ENCODE measurements around the gene KCNJ16.
"Not testable (repeated sequence)": the region's sequence is repeated elsewhere in the genome, so short reads cannot be mapped to it uniquely, and the experiment has no call there.

The KCNJ16 gene

DNA sequence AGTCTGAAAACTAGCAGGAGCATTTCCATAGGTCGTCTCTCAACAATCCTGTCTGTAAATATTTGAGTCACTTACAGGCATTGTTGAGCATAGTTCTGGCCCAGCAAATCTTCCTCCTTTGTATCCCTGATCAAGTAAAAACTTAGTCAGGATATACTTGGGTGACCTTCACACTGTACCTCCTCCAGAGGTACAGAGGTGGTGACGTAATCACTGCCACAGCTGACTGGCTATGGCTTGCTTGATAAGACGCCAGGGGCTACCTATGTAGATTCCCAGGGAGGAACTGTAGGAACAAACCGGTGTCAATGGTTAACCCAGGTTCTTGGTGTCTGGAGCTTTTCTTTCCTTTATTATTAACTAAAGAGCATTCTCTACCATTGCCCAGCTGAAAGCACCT, at the start of gene KCNJ16:
Gene KCNJ16, plus strand, starts transcription at position 270 of the 400 bp plus-strand sequence. CDS start 56,863 bp downstream, outside the sequence.
- DNase-seq = no peak

DNA sequence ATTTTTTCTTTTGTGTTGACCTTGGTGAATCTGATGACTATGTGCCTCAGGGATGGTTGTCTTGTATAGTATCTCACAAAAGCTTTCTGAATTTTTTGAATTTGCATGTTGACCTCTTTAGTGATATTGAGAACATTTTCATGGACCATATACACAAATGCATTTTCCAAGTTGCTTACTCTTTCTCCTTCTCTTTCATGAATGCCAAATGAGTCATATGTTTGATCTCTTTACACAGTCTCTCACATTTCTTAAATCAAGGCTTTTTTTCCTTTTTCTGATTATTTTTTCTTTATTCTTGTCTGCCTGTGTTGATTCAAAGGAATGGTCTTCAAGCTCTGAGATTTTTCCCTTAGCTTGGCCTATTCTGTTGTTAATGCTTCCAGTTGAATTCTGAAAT, 46.6 kb upstream of the KCNJ16 start:
- DNase-seq = no peak

DNA sequence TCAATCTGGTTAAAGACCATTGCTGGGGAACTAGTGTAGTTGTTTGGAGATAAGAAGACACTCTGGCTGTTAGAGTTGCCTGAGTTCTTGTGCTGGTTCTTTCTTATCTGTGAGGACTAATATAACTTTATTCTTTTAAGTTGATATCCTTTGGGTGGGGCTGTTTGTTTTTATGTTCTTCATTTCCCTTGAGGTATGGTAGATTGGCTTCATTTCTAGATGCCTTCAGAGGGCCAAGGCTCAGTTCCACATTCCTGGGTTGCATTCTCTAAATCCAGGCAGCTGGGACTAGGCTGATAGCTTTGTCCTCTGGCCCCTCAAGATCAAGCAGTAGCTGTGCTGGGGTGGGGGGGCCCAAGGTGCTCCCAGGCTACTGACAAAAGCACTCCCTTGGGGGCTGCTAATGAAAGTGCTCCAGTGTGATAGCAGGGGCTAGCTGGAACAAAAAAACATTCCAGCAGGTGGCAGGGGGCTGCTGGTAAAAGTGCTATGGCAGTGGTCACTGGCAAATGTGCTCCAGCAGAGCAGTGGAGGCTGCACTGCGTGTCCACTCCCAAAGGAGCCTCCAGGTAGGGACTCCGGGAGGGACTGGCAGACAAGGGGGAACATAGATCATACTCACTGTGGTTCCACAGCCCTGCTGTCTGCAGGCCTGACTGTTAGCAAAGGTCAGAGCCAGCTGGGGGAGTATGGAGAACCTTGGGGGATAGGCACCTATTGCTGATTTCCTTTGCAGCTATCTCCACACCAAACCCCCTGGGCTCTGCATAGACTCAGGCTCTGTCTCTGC, 45.9 kb upstream of the KCNJ16 start:
- no peak for DNase-seq

DNA sequence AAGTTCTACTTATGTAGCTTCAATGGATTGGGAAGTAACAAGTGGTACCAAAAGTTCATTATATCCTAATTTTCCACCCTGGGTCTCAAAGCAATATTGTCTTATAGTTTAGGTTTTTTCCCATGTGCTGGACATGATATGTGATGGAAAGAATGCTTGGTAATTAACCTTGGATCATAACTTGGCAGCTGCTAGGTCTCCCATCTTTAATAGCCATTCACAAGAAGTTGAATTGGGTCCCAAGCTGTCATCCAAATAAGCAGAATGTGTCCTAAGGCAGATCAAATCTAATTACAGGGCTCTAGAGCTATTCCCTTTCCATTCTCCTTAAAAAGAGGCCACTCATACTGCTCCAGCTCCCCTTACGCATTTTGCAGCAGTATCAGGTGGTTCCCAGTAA, 44.7 kb upstream of the KCNJ16 start:
- peak; percentile 77 for DNase-seq

DNA sequence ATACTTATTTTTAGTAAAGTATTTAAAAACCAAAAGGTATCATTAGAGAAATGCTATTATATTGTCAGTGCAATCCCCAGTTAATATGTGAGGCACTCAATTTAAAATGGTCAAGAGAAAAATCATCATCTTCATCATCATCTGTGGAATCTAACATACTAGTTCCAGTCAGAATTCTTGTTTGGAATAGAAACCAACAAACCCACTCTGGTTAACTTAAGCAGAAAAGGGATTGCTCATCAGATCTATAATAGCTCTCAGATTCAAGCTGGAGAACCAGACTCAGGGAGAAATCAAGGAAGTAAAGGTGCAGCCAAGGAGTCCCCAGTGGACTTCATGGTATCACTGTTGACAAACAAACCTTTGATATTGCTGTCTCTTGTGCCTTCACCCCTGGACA, 43.7 kb upstream of the KCNJ16 start:
- no peak for DNase-seq

DNA sequence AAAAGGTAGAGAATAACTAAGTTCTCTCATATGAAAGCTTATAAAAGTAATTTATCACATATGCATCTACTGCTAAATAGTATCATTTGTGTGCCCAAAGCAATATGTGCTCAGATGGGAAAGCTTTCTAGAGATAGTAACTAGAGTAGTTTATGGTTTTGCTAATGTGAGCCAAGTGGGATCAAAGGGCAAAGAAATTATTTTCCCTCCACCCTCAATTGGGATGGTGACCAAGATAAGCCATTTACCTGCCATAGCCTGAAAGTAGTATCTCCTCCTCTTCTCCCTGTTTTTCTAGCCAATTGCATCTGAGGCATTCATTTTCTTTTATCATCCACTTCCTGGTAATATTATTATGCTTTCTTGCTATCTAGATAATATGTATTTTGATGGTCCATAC, 41.9 kb upstream of the KCNJ16 start:
- no peak for DNase-seq

DNA sequence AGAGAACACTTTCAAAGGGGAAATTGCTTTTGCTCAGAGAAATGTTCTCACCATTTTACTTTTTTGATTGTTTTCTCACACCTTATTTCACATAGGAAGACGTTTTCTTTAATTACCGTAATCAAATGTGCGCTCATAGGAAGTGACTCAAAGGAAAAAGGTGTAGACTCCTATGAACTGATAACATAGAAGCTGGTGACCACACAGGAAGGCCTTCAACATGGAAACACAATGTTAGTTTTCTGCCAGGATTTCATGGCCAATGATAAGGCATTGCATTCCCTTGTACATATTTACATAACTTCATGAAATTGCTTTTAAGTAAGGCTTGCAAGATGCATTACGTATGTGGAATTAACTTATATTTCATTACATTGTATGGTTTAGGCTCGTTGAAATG, 40.9 kb upstream of the KCNJ16 start:
- DNase-seq = no peak

DNA sequence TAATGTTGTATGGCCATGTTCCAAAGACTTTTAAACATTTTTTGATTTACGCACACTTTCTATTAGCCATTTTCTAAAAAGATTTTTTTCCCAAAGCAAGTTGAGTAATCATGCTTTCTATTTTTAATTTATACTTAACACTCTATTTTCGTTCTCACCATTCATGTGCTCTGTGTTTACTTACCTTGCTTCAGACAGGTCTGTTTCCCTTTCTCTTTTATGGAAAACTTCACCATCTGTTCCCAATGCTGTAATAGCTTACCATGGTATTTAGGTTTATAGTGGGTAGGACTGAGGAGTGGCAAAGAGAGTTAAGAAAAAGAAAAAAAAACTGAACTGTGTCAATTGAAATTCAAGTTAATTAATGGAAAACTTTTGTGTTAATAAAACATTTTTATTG, 37.5 kb upstream of the KCNJ16 start:
- peak; percentile 11 for DNase-seq

DNA sequence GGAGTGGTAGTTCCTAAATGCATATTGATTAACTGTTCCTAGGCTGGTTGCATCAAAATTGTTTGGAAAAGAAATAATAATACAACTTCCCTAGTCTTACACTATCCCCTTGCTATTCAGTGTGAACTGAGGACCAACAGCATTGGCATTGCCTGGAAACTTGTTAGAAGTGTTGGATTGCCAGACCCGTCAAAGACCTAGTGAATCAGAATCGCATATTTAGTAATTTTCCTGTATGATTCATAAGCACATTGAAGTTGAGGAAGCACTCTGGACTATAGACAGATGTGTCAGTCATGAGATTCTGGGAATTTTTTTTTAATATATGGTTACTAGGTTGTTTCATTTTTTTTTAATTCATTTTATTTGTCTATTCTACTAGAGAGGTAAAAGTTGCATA, 34.7 kb upstream of the KCNJ16 start:
- no peak for DNase-seq

DNA sequence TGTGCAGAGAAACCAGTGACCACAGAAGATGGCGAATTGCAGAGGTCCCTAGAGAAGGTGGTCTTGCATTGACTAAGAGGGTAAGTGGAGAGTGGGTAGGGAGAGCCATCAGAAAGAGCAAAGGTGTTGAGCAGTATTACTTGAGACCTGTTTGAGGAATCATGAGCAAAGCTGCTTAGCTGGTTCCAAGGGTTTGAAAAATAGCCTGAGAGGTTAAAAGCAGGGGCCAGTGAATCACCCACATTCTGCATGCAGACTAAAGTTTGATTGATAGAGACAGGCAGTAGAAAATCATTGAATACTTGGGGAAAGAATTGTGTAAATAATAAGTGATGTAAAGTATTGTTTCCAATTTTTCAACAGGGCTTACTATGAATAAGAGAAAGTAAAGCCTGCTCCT, 34.0 kb upstream of the KCNJ16 start:
- DNase-seq = no peak

DNA sequence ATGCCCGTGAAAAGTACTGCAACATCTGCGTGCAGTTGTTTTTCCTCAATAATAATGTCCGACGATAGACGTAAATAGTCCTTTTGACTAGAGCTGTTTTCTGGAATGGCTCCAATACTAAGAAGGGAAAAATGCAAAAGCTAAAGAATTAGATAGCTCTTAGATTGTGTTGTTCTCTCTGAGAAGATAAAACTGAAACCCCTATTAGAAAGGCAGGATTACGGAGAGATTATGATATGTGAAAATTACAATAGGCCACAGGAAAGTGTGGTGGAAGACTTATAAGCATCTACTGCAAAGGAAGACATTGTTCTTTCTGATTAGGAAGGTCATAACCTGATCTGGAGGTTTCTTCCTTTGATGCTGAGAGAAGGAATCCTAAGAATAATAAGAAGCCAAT, 33.5 kb upstream of the KCNJ16 start:
- no peak for DNase-seq

DNA sequence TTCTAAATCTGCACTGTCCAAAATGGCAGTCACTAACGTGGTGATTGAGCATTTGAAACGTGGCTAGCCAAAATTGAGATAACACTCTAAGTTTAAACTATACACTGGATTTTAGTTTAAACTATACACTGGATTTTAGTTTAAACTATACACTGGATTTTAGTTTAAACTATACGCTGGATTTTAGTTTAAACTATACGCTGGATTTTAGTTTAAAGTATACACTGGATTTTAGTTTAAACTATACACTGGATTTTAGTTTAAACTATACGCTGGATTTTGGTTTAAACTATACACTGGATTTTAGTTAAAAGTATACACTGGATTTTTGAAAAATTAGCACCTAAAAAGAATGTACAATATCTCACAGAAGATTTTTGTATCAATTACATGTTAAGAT, 29.2 kb upstream of the KCNJ16 start:
- DNase-seq = not testable (repeated sequence)

DNA sequence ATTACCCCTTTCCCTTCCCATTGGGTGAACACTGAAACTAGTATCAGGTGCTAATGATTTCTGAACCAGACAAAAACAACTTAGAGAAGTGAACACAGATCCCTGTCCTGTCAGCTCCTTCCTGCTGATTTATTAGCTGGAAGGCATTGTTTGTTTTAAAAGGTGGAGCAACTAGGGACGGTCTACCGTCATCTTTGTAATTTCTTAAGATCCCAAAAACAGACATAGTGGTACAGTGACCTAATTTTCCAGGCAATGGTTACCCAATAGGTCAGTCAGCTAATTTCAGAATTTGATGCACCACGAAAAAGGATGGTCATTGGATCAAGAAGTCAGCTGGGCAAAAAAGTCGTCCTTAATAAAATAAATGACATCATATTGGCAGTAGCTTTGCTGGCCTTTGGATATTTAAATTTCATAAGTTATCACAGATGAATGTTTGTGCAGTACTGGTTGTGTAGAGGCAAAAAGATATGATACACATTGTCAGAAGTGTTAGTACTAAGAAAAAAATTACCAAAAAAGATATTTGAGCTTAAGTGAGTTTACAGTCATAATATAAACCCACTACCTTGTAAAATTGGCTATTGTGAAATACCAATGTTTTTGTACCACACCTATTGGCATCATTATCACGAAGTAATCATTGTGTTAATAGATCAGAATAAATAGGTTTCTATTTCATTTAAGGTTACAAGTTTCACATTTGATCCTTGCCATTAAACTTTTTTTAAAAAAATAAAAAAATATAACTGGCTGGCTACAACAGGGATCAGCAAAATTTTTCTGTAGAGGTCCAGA, 27.2 kb upstream of the KCNJ16 start:
- no peak for DNase-seq

DNA sequence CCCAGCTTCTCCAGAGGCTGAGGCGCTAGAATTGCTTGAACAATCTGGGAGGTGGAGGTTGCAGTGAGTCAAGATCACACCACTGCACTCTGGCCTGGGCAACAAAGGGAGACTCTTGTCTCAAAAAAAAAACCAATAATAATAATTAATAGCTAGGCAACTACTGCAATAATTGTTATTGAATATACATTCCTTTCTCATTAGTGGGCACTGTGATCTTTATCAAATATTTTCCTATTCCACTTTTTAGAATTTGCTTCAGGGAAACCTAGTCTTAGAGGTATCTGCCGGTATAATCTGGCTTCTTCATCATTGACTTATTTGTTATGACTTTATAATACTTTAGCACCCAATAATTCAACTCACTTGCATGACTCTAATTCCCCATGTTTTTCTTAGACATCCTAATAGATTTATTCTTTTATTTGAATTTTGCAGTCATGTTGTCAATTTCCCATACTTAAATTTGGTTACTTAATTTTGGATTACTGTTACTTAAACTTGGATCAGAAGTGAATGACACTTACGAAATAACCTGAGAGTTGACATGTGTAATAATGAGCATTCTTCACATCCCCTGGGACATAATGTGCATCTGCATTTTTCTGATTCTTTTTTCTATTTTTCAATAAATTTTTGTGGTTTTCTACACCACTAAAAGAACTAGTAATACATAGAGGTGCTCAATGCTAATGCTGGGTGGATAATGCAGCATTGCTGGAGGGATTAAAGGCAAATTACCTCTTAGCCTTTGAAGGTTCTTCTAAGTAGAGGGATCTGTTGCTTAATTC, 25.0 kb upstream of the KCNJ16 start:
- no peak for DNase-seq

DNA sequence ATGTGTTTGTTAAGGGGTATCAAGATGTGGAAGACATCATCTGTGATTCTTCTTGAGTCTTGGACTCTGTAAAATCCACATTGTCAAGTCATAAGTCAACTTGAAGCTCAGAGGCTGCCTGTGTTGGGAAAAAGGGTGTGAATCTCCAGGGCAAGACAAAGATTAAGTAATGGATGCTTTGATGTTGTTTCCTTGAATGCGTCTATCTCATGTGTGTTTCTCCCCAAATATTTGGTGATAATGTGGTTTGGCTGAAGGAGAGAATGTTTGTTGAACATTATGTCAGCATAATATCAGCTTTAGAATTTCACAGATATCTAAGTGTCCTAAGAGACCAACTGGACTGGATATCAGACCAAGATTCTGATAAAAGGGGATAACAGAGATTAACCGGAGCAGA, 24.1 kb upstream of the KCNJ16 start:
- DNase-seq = no peak

DNA sequence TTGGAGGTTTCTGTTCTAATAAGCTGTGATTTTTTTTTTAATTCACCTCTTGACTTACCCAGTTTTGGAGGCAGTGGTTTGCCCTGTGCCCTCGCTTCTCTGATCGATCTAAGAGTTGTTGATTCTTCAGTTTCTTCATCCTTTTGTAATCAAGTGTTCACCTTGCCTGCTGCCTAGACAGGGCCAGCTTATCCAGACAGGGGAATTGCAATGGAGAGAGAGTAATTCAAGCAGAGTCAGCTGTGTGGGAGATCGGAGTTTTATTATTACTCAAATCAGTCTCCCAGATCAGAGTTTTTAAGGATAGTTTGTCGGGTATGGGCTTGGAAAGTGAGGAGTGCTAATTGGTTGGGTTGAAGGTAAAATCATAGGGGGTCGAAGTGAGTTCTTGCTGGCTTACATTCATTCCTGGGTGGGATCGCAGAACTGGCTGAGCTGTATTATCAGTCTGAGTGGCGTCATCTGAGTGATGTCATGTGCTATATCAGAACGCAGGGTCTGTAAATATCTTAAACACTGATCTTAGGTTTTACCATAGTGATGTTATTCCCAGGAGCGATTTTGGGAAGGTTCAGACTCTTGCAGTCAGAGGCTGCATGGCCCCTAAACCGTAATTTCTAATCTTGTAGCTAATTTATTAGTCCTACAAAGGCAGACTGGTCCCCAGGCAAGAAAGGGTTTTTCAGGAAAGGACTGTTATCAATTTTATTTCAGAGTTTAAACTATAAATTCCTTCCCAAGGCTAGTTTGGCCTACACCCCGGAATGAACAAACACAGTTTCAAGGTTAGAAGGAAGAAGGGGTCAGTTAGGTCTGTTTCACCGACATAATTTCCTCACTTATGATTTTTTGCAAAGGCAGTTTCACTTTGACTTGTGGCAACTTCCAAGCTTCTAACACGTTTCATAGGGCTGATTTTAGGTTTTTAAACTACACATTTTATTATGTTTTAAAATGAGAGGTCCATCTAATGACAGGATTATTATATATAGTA, 21.5 kb upstream of the KCNJ16 start:
- no peak for DNase-seq

DNA sequence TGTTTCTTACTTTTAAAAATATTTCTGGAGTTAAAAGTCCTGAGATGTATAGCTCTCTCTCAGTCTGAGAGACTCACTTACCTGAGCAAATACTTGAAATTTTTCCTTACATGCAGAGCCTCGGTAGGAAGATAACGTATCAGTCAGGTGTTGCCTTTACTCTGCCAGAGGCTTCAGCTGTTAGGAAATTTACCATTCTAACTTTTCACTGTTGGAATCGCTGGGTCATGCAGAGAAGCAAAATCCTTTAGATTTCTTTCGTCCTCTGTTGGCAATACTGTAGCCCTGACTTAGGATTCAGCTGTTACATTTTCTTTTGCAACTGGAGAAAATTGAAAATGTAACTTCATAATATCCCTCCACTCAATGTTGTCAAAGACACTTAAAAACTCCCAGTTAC, 20.0 kb upstream of the KCNJ16 start:
- no peak for DNase-seq

DNA sequence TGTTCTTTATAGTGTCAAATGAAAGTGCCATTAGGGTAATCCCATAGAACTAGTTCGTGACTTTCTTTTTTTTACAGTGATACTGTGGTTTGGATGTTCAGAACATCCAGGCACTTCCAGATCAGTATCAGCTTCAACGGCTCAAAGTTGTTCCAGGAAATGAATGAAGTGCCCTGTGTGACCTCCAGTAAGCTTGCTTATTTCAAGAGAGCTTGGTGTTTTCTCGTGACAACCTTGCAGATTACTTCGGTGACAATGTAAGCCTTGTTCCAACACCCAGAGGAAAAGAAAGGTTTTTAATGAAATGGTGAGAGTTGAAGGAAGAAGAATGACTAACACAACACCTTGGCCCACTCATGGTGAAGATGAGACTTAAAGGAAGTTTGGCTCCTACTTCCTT, 16.0 kb upstream of the KCNJ16 start:
- DNase-seq = no peak

DNA sequence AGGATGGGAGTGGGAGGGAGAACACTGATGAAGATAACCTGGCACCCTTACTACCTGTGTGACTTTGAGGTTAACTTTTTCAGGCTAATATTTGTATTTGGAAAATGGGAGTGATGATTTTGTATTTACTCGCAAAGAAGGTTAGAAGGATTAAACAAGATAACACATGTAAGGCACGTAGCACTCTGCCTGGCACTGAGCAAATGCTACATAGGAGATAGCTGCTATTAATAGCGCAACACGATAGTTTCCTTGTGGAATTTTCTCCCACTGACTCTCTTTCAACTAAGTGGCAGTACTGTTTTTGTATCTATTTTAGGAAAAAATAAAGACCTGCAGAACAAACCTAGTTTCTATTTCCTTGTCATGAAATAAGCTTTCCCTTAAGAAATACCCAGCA, 15.4 kb upstream of the KCNJ16 start:
- DNase-seq = no peak

DNA sequence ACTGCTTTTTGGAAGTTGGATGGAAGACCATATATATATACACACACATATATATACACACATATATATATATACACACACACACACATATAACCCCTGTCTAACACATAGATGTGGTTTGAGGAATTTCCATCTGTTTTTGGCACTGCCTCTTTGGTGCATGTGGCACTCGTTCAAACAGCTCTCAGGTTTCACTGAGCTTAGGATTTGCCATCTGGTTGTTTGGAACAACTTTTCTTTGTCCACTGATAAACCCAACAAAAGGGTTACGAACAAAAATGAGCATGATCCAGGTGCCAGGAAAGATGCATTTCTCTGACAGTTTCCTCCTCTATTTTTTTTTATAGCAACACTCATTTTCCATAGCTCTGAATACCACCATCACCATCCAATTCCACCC, 14.6 kb upstream of the KCNJ16 start:
- peak; percentile 31 for DNase-seq

DNA sequence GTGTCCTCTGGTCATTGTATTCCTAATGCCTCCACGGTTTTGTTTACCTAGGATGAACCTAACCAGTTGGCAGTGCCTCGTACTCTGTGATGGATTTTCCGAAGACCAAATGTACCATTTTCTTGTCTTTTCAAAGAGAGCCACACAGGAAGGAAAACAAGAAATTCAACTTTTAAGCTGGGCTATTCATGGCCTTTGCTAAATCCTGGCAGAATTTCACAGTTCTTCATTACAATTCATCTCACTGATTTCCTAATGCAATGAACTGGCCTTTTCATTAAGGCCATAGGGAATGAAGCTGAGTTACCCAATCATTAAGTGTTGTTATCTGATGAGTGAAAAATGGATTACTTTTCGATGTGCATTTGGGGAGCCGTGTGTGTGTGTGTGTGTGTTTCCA, 7.9 kb upstream of the KCNJ16 start:
- no peak for DNase-seq

DNA sequence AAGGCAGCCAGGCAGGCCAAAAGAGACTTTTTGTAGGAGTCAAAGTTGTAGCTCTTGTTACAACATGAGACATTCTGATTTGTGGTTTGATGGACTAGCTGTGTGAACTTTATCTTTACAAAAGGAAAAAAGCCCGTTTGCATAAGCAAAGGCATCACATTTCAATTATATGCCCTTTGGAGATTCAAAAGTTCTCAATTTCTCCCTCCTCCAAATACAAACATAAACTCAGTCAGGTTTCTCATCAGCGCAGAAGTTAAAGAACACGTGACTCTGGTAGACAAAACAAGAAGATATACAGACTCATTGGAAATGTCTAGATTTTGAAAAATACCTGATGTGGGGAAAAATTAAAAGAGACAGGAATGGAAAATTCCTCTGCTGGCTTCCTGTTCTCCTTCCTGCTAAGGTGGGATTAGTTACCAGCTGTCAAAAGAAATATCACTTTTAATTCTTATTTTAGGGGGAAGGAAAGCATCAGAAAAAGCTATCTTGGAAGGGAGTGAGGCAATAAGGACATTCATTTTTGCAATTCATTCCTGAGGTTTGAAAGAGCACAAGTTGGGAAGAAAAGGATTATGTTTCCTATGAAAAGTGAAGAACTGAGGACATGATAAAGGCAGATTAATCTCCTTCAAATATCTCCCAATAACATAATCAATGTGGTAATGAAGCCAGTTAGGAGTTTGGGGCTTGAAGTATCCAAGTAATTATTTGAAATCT, 4.6 kb upstream of the KCNJ16 start:
- DNase-seq = no peak
